ENCODE measurements around the gene LIN7C. TPM values are rescaled to one million over a fixed set of nuclear protein-coding genes. Genes with fewer than 3 reads are reported as not detected.

Gene LIN7C
- total and polyA plus RNA-seq, 2 of the 8 experiments (the other 6 are each of a cell fraction or from before 2014, with no cell fraction given), result 10.5 to 42.7 TPM

DNA sequence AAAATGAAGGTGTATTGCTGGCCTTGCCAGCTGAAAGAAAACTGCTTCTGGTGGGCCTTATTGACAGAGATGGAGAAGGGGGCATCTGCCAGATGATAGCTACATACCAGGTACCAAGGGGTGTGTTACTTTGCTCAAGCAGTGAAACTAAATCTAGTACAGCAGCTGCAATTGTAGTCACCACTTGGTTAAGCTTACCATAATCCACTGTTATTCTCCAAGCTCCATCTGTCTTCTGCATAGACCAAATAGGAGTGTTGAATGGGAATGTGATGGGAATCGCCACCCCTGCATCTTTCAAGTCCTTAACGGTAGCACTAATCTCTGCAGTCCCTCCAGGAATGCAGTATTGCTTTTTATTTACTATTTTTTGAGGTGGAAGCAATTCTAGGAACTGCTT lies 45.8 kb upstream of the LIN7C start:
- Histone ChIP-seq H3K4me3 (ENCODE audit: extremely low read depth in 1 of 4, insufficient read depth in 2 of 4, low read depth in 3 of 4, low read length in 4 of 4) (no peak overlapping the region), H2AFZ (ENCODE audit: low read length) (no peak overlapping the region), H3K23ac (ENCODE audit: insufficient read length) (no peak overlapping the region), H3K4me2 (ENCODE audit: insufficient read depth in 1 of 2, low read depth in 2 of 2, low read length in 2 of 2) (no peak overlapping the region), H3K9me3 (ENCODE audit: insufficient read depth in 2 of 2, low read depth in 1 of 2, low read length in 1 of 2) (no peaks in the 10 kb centered on the region), H4K20me1 (replicated peaks in 1 of 2; ENCODE audit: control insufficient read depth in 1 of 2, insufficient read depth in 2 of 2, low read length in 2 of 2) (no peaks in the 10 kb centered on the region), H3K14ac (ENCODE audit: insufficient read length) (no peak overlapping the region), H3K56ac (replicated peaks; ENCODE audit: insufficient read length, low read depth, low read length) (no peak overlapping the region), H2BK15ac (ENCODE audit: low read length) (no peak overlapping the region), H3K23me2 (ENCODE audit: low read depth, low read length) (no peaks in the 10 kb centered on the region), H2BK120ac (replicated peaks; ENCODE audit: low read depth, low read length) (no peak overlapping the region), H4K91ac (replicated peaks; ENCODE audit: insufficient read length, low read length) (no peak overlapping the region), H3K4ac (replicated peaks; ENCODE audit: insufficient read length, low read depth, low read length) (no peak overlapping the region), H3K9ac (replicated peaks in 1 of 4; ENCODE audit: extremely low read depth in 1 of 4, low read depth in 3 of 4, low read length in 3 of 4) (no peak overlapping the region), H2BK5ac (ENCODE audit: low read depth, low read length) (no peak overlapping the region), H3K18ac (ENCODE audit: extremely low read depth, low read length) (no peak overlapping the region), H3K36me3 (ENCODE audit: control insufficient read depth in 2 of 4, insufficient read depth in 4 of 4, low read length in 3 of 4) (no peaks in the 10 kb centered on the region), H3K79me1 (ENCODE audit: low read depth, low read length) (no peaks in the 10 kb centered on the region), H2AK5ac (ENCODE audit: low read depth, low read length) (no peak overlapping the region), H3K27me3 (replicated peaks in 1 of 4; ENCODE audit: control insufficient read depth in 3 of 4, extremely low read depth in 1 of 4, insufficient read depth in 3 of 4, low read length in 3 of 4) (no peaks in the 10 kb centered on the region), H4K8ac (ENCODE audit: extremely low read depth, insufficient read depth, low read length) (no peak overlapping the region), H3K27ac (ENCODE audit: low read depth, low read length) (no peak overlapping the region), H2BK20ac (ENCODE audit: low read length) (no peak overlapping the region), H3K79me2 (ENCODE audit: control insufficient read depth in 1 of 2, insufficient read depth in 2 of 2, low read length in 2 of 2) (no peaks in the 10 kb centered on the region), H2BK12ac (ENCODE audit: low read depth, low read length) (no peak overlapping the region), H3K4me1 (replicated peaks in 1 of 4; ENCODE audit: control insufficient read depth in 3 of 4, insufficient read depth in 4 of 4, low read length in 3 of 4) (peaks cover 0 to 3% (median 0%) of the 10 kb centered on the region in 4 experiments; a peak in 1 of 7 replicates), H4K5ac (ENCODE audit: insufficient read length, low read depth, low read length) (no peak overlapping the region)
- WGBS, 2 experiments (ENCODE audit: extremely low coverage in 1 of 2, insufficient coverage in 1 of 2, insufficient read length in 1 of 2, insufficient replicate concordance in 2 of 2, low coverage in 1 of 2, low lambda C conversion rate in 2 of 2, missing lambda C conversion rate in 1 of 2), result 88% methylated on average over 2 of the region's 2 CpGs; no CpG with 5 or more reads in 1 of the 2 experiments
- FAIRE-seq (no peak), DNase-seq (ENCODE audit: low read depth in 1 of 2, low spot score in 2 of 2) (no peak)
- CTCF ChIA-PET (ENCODE audit: partially characterized antibody), result interaction anchor here (0.6 kb wide), 1 partner anchor 20 kb away, joined by 3 read pairs; no protein-coding TSS in a partner anchor
- POLR2A ChIA-PET (ENCODE audit: partially characterized antibody), result no interaction called here
